Measurements from ENCODE around the gene NDRG2. TPM values are rescaled to one million over a fixed set of nuclear protein-coding genes. Genes with fewer than 3 reads are reported as not detected.

NDRG2 gene
- 33.1 TPM for total RNA-seq (ENCODE audit: unreplicated experiment)
- long read RNA-seq, transcript NDRG2-227 (15 exons, 1,980 nt): major isoform, 5 of 12 reads
- long read RNA-seq, partial matches to known transcripts: 1 of 12 reads
- long read RNA-seq, other reads (novel, unspliced or antisense): 3 of 12 reads

GRCh38 chr14:21024585-21025370 lies at the start of gene NDRG2:
Gene NDRG2 (minus strand): TSS chr14:21025061. CDS start chr14:21023315, 1,746 bp downstream.
- H3K36me3 Mint-ChIP-seq (ENCODE audit: unreplicated experiment): peaks cover 4% of the 10 kb centered on the region
- no peak for TF ChIP-seq CTCF (IDR thresholded peaks at IDR 0.05; ENCODE audit: partially characterized antibody, unreplicated experiment)
- peaks cover 4% of the 10 kb centered on the region for H3K4me1 Mint-ChIP-seq (ENCODE audit: low read depth, unreplicated experiment)
- H3K27ac Mint-ChIP-seq (ENCODE audit: unreplicated experiment): no peak within 1 kb of the TSS
- H3K9me3 Mint-ChIP-seq (ENCODE audit: unreplicated experiment): peaks cover 7% of the 10 kb centered on the region
- peak within 1 kb of the TSS; percentile 88 for H3K4me3 Mint-ChIP-seq (ENCODE audit: unreplicated experiment)
- peak; percentile 87 for DNase-seq
- peaks cover 5% of the 10 kb centered on the region for H3K27me3 Mint-ChIP-seq (ENCODE audit: unreplicated experiment)

- Mint-ChIP-seq H3K9me3 (ENCODE audit: unreplicated experiment) (peaks cover 12% of the 10 kb centered on the region), H3K4me1 (ENCODE audit: low read depth, unreplicated experiment) (peaks cover 16% of the 10 kb centered on the region), H3K4me3 (ENCODE audit: unreplicated experiment) (no peak overlapping the region), H3K27ac (ENCODE audit: unreplicated experiment) (no peak overlapping the region), H3K36me3 (ENCODE audit: unreplicated experiment) (peaks cover 18% of the 10 kb centered on the region), H3K27me3 (ENCODE audit: unreplicated experiment) (peaks cover 28% of the 10 kb centered on the region)
- no peak for TF ChIP-seq CTCF (IDR thresholded peaks at IDR 0.05; ENCODE audit: partially characterized antibody, unreplicated experiment)
- DNase-seq: no peak
Observed at GRCh38 chr14:21073921-21074320, 49.1 kb upstream of the NDRG2 start.

GRCh38 chr14:21072781-21073339 lies 48.0 kb upstream of the NDRG2 start:
- peak overlapping the region; percentile 87 for H3K4me3 Mint-ChIP-seq (ENCODE audit: unreplicated experiment)
- peaks cover 18% of the 10 kb centered on the region for H3K36me3 Mint-ChIP-seq (ENCODE audit: unreplicated experiment)
- H3K27ac Mint-ChIP-seq (ENCODE audit: unreplicated experiment): peak overlapping the region; percentile 78
- H3K4me1 Mint-ChIP-seq (ENCODE audit: low read depth, unreplicated experiment): peaks cover 18% of the 10 kb centered on the region
- no peak for TF ChIP-seq CTCF (IDR thresholded peaks at IDR 0.05; ENCODE audit: partially characterized antibody, unreplicated experiment)
- H3K27me3 Mint-ChIP-seq (ENCODE audit: unreplicated experiment): peaks cover 28% of the 10 kb centered on the region
- peaks cover 19% of the 10 kb centered on the region for H3K9me3 Mint-ChIP-seq (ENCODE audit: unreplicated experiment)
- no peak for DNase-seq

GRCh38 chr14:21072031-21072473 lies 47.2 kb upstream of the NDRG2 start:
- peaks cover 19% of the 10 kb centered on the region for H3K9me3 Mint-ChIP-seq (ENCODE audit: unreplicated experiment)
- DNase-seq: no peak
- peaks cover 23% of the 10 kb centered on the region for H3K27me3 Mint-ChIP-seq (ENCODE audit: unreplicated experiment)
- peaks cover 14% of the 10 kb centered on the region for H3K36me3 Mint-ChIP-seq (ENCODE audit: unreplicated experiment)
- H3K4me1 Mint-ChIP-seq (ENCODE audit: low read depth, unreplicated experiment): peaks cover 18% of the 10 kb centered on the region
- H3K4me3 Mint-ChIP-seq (ENCODE audit: unreplicated experiment): peak overlapping the region; percentile 87
- no peak for TF ChIP-seq CTCF (IDR thresholded peaks at IDR 0.05; ENCODE audit: partially characterized antibody, unreplicated experiment)
- H3K27ac Mint-ChIP-seq (ENCODE audit: unreplicated experiment): peak overlapping the region; percentile 78

Data from glutamatergic neuron (in vitro differentiated cells).